ENCODE results near the gene HOXC9. TPM values are rescaled to one million over a fixed set of nuclear protein-coding genes. Genes with fewer than 3 reads are reported as not detected.
A peak's percentile ranks its signal among the peaks of the same experiment; 100 is the strongest.

Gene HOXC9
- total RNA-seq, 1 experiment from 2014 or later = not detected

DNA sequence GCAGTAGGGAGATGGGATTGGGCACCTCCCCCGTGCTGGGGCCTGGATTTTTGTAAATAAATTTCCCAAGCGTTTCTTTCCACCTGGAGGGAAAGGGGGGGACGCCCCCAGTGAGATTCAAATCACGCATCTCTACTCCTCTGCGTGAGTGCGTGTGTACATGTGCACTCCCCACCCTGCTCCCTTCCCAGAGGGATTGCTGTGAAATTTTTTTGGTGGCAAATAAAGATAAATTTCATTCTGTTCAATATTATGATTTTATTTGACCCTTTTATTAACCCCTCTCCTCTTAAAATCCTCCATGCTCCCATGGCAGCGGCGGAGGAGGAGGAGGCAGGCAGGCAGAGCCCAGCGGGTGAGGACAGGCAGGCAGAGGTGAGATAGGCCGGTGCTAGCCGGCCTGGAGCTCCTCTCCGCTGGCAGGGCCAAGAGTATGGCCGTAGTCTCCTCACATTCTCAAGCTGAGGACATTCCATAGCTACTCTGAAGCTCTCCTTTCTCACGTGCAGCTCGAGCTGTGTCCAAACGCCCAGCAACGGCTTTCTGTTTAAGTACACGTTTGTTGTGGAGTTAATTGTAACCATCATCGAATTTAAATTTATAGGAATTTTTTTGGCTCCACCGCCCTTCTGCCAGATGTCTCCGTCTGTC is 23.7 kb upstream of the HOXC9 start:
- no peaks in the 10 kb centered on the region for H3K36me3 Mint-ChIP-seq
- H3K4me3 Mint-ChIP-seq = no peak overlapping the region
- POLR2A ChIA-PET = no interaction called here
- H3K27me3 Mint-ChIP-seq (ENCODE audit: low read depth) = peaks cover 100% of the 10 kb centered on the region
- H3K4me1 Mint-ChIP-seq = peaks cover 23% of the 10 kb centered on the region
- CTCF ChIA-PET = interaction anchor here (0.9 to 1.3 kb wide), 5 partner anchors 9 to 225 kb away, joined by 3 to 11 read pairs (median 4); partner anchors contain the start of gene HOXC10
- DNase-seq (ENCODE audit: low spot score) = no peak
- peak; percentile 25 for ATAC-seq
- no peak for TF ChIP-seq NR1H2 (CRISPR knock-in tag; IDR thresholded peaks at IDR 0.05)
- TF ChIP-seq, protein P1, sequence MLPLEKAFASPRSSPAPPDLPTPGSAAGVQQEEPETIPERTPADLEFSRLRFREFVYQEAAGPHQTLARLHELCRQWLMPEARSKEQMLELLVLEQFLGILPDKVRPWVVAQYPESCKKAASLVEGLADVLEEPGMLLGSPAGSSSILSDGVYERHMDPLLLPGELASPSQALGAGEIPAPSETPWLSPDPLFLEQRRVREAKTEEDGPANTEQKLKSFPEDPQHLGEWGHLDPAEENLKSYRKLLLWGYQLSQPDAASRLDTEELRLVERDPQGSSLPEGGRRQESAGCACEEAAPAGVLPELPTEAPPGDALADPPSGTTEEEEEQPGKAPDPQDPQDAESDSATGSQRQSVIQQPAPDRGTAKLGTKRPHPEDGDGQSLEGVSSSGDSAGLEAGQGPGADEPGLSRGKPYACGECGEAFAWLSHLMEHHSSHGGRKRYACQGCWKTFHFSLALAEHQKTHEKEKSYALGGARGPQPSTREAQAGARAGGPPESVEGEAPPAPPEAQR (CRISPR knock-in tag; IDR thresholded peaks at IDR 0.05) = no peak
- no peak for TF ChIP-seq SMAD3 (CRISPR knock-in tag; IDR thresholded peaks at IDR 0.05; ENCODE audit: borderline replicate concordance)
- no peak for TF ChIP-seq MXD4 (CRISPR knock-in tag; IDR thresholded peaks at IDR 0.05; ENCODE audit: borderline replicate concordance)
- TF ChIP-seq NR2C2 (CRISPR knock-in tag; IDR thresholded peaks at IDR 0.05) = no peak
- TF ChIP-seq, protein P2, sequence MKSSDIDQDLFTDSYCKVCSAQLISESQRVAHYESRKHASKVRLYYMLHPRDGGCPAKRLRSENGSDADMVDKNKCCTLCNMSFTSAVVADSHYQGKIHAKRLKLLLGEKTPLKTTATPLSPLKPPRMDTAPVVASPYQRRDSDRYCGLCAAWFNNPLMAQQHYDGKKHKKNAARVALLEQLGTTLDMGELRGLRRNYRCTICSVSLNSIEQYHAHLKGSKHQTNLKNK (CRISPR knock-in tag; IDR thresholded peaks at IDR 0.05) = no peak
- no peak for TF ChIP-seq TCF7 (CRISPR knock-in tag; IDR thresholded peaks at IDR 0.05; ENCODE audit: low read depth)
- no peak for TF ChIP-seq ZNF317 (CRISPR knock-in tag; IDR thresholded peaks at IDR 0.05; ENCODE audit: borderline replicate concordance, low read depth)
- TF ChIP-seq RORB (CRISPR knock-in tag; IDR thresholded peaks at IDR 0.05) = no peak
- TF ChIP-seq, protein P3, sequence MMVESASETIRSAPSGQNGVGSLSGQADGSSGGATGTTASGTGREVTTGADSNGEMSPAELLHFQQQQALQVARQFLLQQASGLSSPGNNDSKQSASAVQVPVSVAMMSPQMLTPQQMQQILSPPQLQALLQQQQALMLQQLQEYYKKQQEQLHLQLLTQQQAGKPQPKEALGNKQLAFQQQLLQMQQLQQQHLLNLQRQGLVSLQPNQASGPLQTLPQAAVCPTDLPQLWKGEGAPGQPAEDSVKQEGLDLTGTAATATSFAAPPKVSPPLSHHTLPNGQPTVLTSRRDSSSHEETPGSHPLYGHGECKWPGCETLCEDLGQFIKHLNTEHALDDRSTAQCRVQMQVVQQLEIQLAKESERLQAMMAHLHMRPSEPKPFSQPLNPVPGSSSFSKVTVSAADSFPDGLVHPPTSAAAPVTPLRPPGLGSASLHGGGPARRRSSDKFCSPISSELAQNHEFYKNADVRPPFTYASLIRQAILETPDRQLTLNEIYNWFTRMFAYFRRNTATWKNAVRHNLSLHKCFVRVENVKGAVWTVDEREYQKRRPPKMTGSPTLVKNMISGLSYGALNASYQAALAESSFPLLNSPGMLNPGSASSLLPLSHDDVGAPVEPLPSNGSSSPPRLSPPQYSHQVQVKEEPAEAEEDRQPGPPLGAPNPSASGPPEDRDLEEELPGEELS (CRISPR knock-in tag; IDR thresholded peaks at IDR 0.05) = no peak
- H3K27ac Mint-ChIP-seq = no peak overlapping the region
- no peaks in the 10 kb centered on the region for H3K9me3 Mint-ChIP-seq

DNA sequence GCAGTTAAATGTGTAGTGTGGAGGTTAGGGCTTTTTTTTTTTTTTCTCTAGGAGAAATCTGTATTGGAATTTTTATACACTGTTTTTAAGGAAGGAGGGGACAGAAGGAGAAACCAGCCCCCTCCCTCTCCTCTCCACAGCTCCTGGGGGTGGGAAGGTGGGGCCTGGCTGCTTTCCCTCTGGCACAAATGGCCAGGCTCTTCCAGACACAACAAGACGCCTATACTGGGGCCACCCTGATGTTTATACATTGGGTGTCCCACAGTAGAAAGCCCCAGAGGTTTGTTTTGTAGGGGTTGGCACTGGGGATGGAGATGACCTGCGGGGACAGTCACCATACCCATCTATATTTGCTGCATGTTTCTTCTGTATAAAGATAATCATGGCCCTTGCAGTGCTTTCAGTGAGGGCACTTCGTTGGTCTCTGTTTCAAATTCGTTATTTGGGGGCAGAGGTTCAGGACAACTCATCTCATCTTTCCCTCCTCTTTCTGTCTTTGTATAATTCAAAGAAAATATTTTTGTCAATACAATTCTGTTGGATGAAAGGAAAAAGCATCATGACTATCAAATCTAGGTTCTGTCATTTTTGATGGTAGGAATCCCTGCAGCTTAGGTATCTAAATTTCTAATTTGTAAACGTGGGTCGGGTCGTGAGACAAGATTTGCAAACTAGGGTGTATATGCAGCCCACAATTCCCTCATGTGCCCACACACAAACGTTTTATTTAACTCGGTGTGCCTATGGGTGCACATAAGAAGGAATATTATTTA is 23.0 kb upstream of the HOXC9 start:
- Mint-ChIP-seq H3K27ac (no peak overlapping the region), H3K27me3 (ENCODE audit: low read depth) (peaks cover 100% of the 10 kb centered on the region), H3K36me3 (no peaks in the 10 kb centered on the region), H3K4me3 (no peak overlapping the region), H3K9me3 (no peaks in the 10 kb centered on the region), H3K4me1 (peaks cover 23% of the 10 kb centered on the region)
- DNase-seq (ENCODE audit: low spot score) (no peak), ATAC-seq (no peak)
- ChIA-PET POLR2A (no interaction called here), CTCF (interaction anchor here (0.9 to 1.3 kb wide), 5 partner anchors 8 to 224 kb away, joined by 3 to 11 read pairs (median 4); partner anchors contain the start of gene HOXC10)
- no peak for TF ChIP-seq ZNF232 (CRISPR knock-in tag; IDR thresholded peaks at IDR 0.05)
- TF ChIP-seq ETV6 (CRISPR knock-in tag; IDR thresholded peaks at IDR 0.05) = no peak
- TF ChIP-seq ZNF416 (CRISPR knock-in tag; IDR thresholded peaks at IDR 0.05) = no peak
- TF ChIP-seq IRF2 (CRISPR knock-in tag; IDR thresholded peaks at IDR 0.05; ENCODE audit: borderline replicate concordance, low read depth) = no peak
- TF ChIP-seq, protein P4, sequence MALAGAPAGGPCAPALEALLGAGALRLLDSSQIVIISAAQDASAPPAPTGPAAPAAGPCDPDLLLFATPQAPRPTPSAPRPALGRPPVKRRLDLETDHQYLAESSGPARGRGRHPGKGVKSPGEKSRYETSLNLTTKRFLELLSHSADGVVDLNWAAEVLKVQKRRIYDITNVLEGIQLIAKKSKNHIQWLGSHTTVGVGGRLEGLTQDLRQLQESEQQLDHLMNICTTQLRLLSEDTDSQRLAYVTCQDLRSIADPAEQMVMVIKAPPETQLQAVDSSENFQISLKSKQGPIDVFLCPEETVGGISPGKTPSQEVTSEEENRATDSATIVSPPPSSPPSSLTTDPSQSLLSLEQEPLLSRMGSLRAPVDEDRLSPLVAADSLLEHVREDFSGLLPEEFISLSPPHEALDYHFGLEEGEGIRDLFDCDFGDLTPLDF (CRISPR knock-in tag; IDR thresholded peaks at IDR 0.05) = no peak
- TF ChIP-seq TEAD1 (CRISPR knock-in tag; IDR thresholded peaks at IDR 0.05) = no peak

All from WTC11 (cell line).